Measurements from ENCODE around the gene LONP2. TPM values are rescaled to one million over a fixed set of nuclear protein-coding genes. Genes with fewer than 3 reads are reported as not detected.

The LONP2 gene
- total RNA-seq = 62.7 and 66.2 TPM in 2 replicates

GRCh38 chr16:48244080-48244862, at the start of gene LONP2:
LONP2 (plus strand) TSS chr16:48244300; CDS start chr16:48244389, 89 bp downstream.

GRCh38 chr16:48247311-48247710, 3.2 kb downstream of the LONP2 start, which contains the start of gene ABCC11:
ABCC11 (minus strand) TSS chr16:48247539; CDS start chr16:48231921, 15,618 bp downstream.

GRCh38 chr16:48385253-48386150, 141.4 kb downstream of the LONP2 start, which contains the start of gene SIAH1:
SIAH1 (minus strand) TSS chr16:48385413; CDS start chr16:48362428, 22,985 bp downstream.

Other genes starting within 250 kb of the LONP2 start
- gene ABCC12, start 88.3 kb upstream of the LONP2 start, total RNA-seq = 0.15 TPM in 1 of 2 replicates, not detected in the other
- gene ABCC11, start 3.2 kb downstream of the LONP2 start, total RNA-seq = 0.33 and 0.44 TPM in 2 replicates
- 35.2 and 35.3 TPM in 2 replicates for gene SIAH1, start 141.1 kb downstream of the LONP2 start, total RNA-seq